ENCODE data around the gene KLHL2.
"Not testable (repeated sequence)": the region's sequence is repeated elsewhere in the genome, so short reads cannot be mapped to it uniquely, and the experiment has no call there.

KLHL2 gene

DNA sequence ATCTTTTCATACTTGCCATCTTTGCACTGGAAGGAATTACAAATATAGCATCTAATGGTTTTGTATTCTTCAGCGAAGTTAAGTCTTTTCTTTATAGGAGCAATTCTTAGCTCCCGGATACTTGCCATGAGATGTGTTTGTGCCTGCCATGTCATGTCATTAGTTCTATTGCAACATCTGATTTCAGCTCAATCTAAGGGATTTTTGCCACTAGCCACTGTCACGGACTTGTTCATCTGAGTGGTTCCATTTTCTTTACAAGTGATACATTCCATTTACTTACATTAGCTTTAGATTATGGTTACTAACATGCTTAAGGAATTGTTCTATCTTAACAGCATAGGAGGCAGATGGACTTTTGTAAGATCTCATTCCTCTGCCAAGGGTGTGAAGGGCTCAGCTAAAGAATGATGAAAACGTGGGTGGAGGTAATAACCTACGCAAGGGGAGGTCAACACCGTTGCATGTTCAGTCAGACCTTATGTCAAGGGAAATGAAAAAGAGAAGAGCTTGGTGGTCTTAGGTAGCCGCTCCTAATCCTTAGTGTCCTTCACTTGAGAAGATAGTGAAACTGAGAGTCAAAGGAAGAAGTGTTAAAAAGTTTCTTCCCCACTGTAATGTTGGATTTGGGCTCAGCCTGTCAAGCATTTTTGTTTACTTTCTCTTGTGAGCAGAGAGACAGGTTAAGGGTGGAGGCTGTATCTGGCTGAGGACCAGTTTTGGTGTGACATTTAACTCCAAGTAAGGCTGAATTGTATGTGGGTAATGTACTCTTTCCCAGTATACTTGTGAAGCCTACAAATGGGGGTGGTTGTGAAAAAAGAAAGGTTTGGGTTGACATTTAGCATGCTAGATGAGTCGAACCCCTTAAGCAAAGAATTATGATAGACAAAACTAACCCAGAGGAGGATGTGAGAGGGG, 3.6 kb upstream of the KLHL2 start:
- DNase-seq, result no peak

DNA sequence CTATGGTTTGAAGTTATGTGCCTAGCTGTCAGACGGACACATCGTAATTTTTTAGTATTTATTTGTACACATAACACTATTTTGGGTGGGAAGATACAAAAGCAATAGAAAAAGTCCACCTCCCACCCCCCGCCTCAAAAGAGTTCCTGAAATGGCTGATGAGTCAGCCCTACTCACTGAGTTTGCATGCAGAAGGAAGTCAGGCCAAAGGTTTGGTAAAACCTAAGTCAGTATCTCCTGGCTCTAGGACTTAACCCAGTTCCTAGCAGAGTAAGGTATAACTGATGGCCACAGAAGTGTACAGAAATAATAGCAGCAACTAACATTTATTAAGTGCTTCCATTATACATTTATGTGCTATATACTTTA, 2.9 kb upstream of the KLHL2 start:
- DNase-seq, result no peak

GRCh38 chr4:165207016-165207430, 338 bp upstream of the KLHL2 start:
- DNase-seq, result no peak

DNA sequence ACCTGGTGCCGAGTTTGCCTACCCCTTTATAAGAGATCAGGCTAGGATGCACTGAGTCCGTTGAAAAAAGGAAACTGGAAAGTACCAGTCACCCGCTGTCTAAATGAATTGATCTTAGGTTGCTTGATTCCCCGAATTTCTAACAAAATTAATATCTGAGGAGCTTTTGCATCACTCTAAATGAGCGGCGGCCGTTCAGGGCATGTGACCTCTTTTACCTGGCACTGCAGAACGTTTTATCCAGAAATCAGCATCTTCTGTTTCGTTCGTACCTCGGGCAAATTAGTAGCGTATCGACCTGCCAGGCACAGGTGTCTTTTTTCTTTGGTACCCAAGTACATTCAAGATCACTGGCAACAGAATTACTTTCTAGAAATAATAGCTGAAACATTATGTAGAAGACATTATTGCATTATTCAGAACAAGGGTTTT, 876 bp downstream of the KLHL2 start:
- DNase-seq, result no peak

GRCh38 chr4:165208741-165209388, 1.5 kb downstream of the KLHL2 start:
- no peak for DNase-seq

GRCh38 chr4:165209796-165210195, 2.4 kb downstream of the KLHL2 start:
- DNase-seq, result no peak

DNA sequence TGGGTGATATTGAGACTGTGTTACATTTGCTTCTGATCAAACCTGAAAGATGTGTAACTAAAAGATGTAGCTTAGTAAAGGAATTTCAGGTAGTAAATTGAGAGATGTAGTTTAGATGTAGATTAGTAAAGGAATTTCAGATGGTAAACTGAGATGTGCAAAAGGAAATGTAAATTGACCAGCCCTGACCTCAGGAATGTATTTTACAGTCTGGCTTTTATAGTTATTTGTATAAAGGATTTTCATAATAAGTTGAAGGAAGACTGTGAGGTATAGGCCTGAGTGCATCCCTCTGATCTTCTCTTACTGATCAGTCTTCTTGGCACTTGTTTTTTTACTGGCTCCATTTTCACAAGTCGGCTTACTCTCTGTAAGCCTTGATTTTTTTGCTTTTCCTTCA, 3.2 kb downstream of the KLHL2 start:
- no peak for DNase-seq

DNA sequence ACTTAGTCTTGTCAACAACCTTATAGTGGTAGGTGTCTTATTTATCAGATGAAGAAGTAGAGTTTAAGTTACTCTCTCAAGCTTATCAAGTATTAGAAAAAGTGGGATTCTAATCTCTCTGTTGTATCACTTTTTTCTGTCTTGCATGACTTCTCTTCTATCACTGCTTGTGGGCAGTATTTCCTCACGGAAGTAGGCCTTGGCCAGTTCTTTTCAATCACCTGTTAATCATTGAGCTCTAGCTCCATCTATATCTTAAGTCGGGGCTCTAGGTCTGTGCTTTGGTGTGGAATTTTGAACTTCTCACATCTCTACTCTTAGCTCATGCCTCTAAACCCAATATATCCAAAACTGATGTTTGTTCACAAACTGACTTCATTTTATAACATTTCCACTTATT, 5.3 kb downstream of the KLHL2 start:
- DNase-seq, result not testable (repeated sequence)

DNA sequence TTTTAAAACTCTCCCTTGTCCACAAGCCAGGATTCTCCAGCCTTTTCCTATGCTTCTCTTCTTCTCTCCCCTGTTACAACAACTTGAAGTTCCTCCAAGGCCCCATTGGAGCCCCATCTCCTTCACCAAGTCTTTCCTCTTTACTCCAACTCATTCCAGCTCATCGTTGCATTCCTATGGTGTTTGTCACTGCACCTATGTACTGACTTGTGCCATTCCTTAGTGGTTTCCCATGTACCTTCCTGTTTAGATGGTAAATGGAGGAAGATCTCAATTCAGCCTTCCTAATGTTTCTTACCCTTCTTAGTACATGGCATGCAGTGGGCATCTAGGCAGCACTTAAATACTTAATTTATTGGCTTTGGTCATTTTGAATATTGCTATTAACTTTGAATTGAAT, 6.0 kb downstream of the KLHL2 start:
- DNase-seq, result not testable (repeated sequence)

- DNase-seq, result not testable (repeated sequence)
These were observed 6.8 kb downstream of the KLHL2 start for GRCh38 chr4:165213991-165214709.

GRCh38 chr4:165215034-165215751, 7.8 kb downstream of the KLHL2 start:
- DNase-seq, result not testable (repeated sequence)

- not testable (repeated sequence) for DNase-seq
These were observed 8.6 kb downstream of the KLHL2 start for GRCh38 chr4:165215761-165216487.

- no peak for DNase-seq
These were observed 10.0 kb downstream of the KLHL2 start for GRCh38 chr4:165217325-165217724.

GRCh38 chr4:165221306-165221705, 13.9 kb downstream of the KLHL2 start:
- not testable (repeated sequence) for DNase-seq

GRCh38 chr4:165221993-165222650, 14.8 kb downstream of the KLHL2 start:
- DNase-seq, result not testable (repeated sequence)

GRCh38 chr4:165222651-165222994, 15.3 kb downstream of the KLHL2 start:
- peak; percentile 73 for DNase-seq

DNA sequence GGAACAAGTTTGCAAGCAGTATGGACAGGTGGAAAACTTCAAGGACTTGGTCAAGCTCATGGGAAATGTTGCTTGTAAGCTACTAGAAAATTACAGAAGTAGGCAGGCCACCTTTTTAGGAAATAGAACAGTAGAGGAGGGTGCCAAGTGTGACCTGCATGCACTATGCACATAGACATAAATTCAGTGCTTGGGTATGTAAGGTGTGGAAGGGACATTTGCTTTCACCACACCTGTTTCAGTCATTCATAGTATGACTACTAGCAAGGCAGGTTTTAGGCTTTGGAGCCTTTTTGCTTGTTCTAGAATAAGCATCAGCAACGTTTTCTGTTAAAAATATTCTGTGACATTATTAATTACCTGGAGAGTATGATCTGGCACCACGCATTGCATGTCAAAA, 20.0 kb downstream of the KLHL2 start:
- DNase-seq, result not testable (repeated sequence)

- DNase-seq, result not testable (repeated sequence)
These were observed 22.3 kb downstream of the KLHL2 start for GRCh38 chr4:165229490-165230200.

DNA sequence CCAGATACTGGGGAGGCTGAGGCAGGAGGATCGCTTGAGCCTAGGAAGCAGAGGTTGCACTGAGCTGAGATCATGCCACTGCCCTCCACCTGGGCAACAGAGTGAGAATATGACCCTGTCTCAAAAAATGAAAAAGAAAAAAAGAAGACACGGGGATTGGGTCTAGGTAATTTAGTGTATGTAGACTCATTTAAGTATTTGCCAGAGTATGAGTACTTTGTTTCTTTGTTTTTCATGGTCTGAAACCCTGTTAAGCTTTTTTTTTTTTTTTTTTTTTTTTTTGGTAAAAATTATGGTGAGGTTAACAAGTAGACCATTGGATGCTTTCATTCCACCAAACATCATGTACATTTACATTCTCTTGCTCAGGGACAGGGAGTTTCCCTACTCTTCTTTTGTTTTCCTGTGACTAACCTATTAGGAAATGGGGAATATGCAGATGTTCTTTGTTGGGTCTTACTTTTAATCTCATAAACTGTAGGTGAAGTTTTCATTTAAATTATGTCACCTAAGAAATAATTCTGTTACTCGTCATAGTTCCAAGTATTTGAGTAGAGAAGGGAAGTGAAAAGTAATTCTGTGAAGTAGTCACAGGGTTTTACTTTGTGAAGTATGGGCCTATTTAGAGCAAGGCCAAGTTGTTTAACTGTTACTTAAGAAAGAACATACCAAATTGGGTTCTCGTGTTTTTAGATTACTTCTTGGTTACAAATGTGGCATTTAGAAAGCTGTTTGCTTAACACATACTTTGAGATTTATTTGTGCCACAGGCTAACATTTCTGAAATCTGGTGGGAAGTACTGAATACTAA, 25.5 kb downstream of the KLHL2 start:
- DNase-seq, result not testable (repeated sequence)

DNA sequence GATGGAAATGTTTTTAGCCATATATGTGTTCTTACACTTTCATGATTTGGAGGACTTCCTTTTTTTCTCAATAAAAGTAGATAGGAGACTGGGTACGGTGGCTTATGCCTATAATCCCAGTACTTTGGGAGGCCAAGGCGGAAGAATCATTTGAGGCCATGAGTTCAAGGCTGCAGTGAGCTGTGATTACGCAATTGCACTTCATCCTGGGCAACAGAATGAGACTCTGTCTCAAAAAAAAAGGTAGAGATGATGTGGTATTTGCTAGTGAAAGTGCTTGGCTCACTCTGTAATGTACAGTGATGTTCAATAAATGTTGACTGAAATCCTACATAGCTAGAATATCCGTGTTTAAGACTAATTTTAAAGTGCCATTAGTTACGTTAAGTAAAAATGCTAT, 27.4 kb downstream of the KLHL2 start:
- no peak for DNase-seq

Data from GF-D8 (cell line).